K562 (cell line): ENCODE data around the gene KIN. TPM values are rescaled to one million over a fixed set of nuclear protein-coding genes. Genes with fewer than 3 reads are reported as not detected.

Experiments
- ATAC-seq: fragments of 200-7000 bp; cut with Tn5 transposase; 3 replicates; pipeline ENCODE4 v1.9.1; 2020; ENCODE audit warnings: moderate library complexity
- BruUV-seq: library from RNA; stranded (reverse); fragments of 400-500 nt; replicated peaks from 2 replicates; lab custom pipeline; 2021; lab: Mats Ljungman, UMichigan
- CTCF ChIA-PET: fragments of 300-600 bp; formaldehyde crosslinking; extraction: SDS; loops from one replicate; lab custom pipeline; 2021; ENCODE audit warnings: low intra/inter-chr PET ratio; lab: Yijun Ruan, JAX
- POLR2A ChIA-PET: fragments of 300-600, 350-650 bp; sonication (Branson Sonifier 250); formaldehyde crosslinking; extraction: SDS; loops from one replicate; lab custom pipeline; 2021; ENCODE audit warnings: antibody characterized with exemption, inconsistent platforms; lab: Yijun Ruan, JAX
- DNase-seq, 4 experiments: peaks; one replicate each; pipeline versions ENCODE4 v3.0.0 to v3.0.0-alpha.2; 2011 to 2018; ENCODE audit warnings: low spot score in 3 of 4, mixed read lengths in 3 of 4; ENCODE audit errors: extremely low read depth in 1 of 4
- FAIRE-seq: peaks from 2 replicates; lab custom pipeline; 2011; peaks lifted over from hg19 to GRCh38; lab: Jason Lieb, UNC
- H2AFZ ChIP-seq: 2 replicates; pipeline ENCODE4 v1.6.0; 2011; ENCODE audit warnings: low read depth, low read length, control low read depth, inconsistent platforms
- H3K27ac ChIP-seq: fragments of 200-600 bp; 3 replicates; pipeline ENCODE4 v1.8.0; 2011; ENCODE audit warnings: low read depth, mild to moderate bottlenecking, control low read depth, inconsistent platforms, low read length, moderate library complexity, mixed read lengths; ENCODE audit errors: extremely low read depth
- H3K27me3 ChIP-seq, 2 experiments: fragments of 300-600 bp in 1 of 2; 2 replicates in 1 of 2; 3 replicates in 1 of 2; pipeline versions ENCODE4 v1.6.0 to v1.8.0; 2011; ENCODE audit warnings: inconsistent platforms in 2 of 2, low read length in 2 of 2, mild to moderate bottlenecking in 1 of 2, mixed read lengths in 1 of 2, moderate library complexity in 1 of 2; ENCODE audit not compliant: control insufficient read depth in 2 of 2, insufficient read depth in 2 of 2
- H3K36me3 ChIP-seq: fragments of 300-600 bp; 3 replicates; pipeline ENCODE4 v1.8.0; 2011; ENCODE audit warnings: mild to moderate bottlenecking, low read length, inconsistent platforms; ENCODE audit not compliant: control insufficient read depth, insufficient read depth
- H3K4me1 ChIP-seq, 2 experiments: fragments of 200-600 bp in 1 of 2; replicated peaks in 1 of 2; 2 replicates in 1 of 2; 3 replicates in 1 of 2; pipeline versions ENCODE4 v1.5.1 to v1.8.0; 2011; ENCODE audit warnings: inconsistent platforms in 2 of 2, low read length in 2 of 2, mild to moderate bottlenecking in 1 of 2, mixed read lengths in 1 of 2, moderate library complexity in 1 of 2; ENCODE audit not compliant: control insufficient read depth in 2 of 2, insufficient read depth in 2 of 2
- H3K4me2 ChIP-seq: 2 replicates; pipeline ENCODE4 v1.6.1; 2011; ENCODE audit warnings: low read length, control low read depth, inconsistent platforms, mixed read lengths; ENCODE audit not compliant: insufficient read depth
- H3K4me3 ChIP-seq: fragments of 200-600 bp; sonication (generic), shearing (Covaris generic); 2 replicates; pipeline ENCODE4 v1.5.1; 2016; ENCODE audit warnings: control low read depth, inconsistent platforms
- H3K79me2 ChIP-seq: fragments of 200-600 bp; 3 replicates; pipeline ENCODE4 v1.8.0; 2011; ENCODE audit warnings: low read length, inconsistent platforms; ENCODE audit not compliant: control insufficient read depth, insufficient read depth
- H3K9ac ChIP-seq, 2 experiments: 2 replicates each; pipeline versions ENCODE4 v1.6.0 to v1.6.1; 2011; ENCODE audit warnings: low read depth in 2 of 2, low read length in 2 of 2, control low read depth in 1 of 2, inconsistent platforms in 1 of 2, mild to moderate bottlenecking in 1 of 2, mixed read lengths in 1 of 2; ENCODE audit not compliant: insufficient read depth in 1 of 2
- H3K9me1 ChIP-seq: one replicate; pipeline ENCODE4 v1.6.0; 2011; ENCODE audit warnings: inconsistent platforms, mild to moderate bottlenecking, low read length, moderate library complexity; ENCODE audit not compliant: control insufficient read depth, insufficient read depth
- H3K9me3 ChIP-seq: replicated peaks from 2 replicates; pipeline ENCODE4 v1.5.1; 2011; ENCODE audit warnings: low read depth, low read length, inconsistent platforms; ENCODE audit not compliant: control insufficient read depth, insufficient read depth
- H4K20me1 ChIP-seq: replicated peaks from 2 replicates; pipeline ENCODE4 v1.6.1; 2011; ENCODE audit warnings: low read length, inconsistent platforms, mixed read lengths; ENCODE audit not compliant: control insufficient read depth, insufficient read depth
- CSDE1 ChIP-seq, 2 experiments: fragments of 450-650 bp; IDR thresholded peaks; 2 replicates each; pipeline ENCODE4 v1.6.1; 2016; ENCODE audit warnings: mild to moderate bottlenecking in 1 of 2
- CTCF ChIP-seq, 3 experiments: IDR thresholded peaks in 2 of 3; conservative IDR thresholded peaks in 1 of 3; 2 replicates each; pipeline ENCODE4 v1.5.1; 2011 to 2012; ENCODE audit warnings: low read length in 3 of 3, mild to moderate bottlenecking in 3 of 3, control low read depth in 2 of 3, improper control_type of control experiment in 1 of 3, inconsistent platforms in 1 of 3, low read depth in 1 of 3, mixed read lengths in 1 of 3, moderate library complexity in 1 of 3; ENCODE audit not compliant: insufficient read depth in 2 of 3
- ILF3 ChIP-seq: fragments of 450-650 bp; IDR thresholded peaks from 2 replicates; pipeline ENCODE4 v1.6.1; 2018; ENCODE audit warnings: antibody characterized with exemption, mild to moderate bottlenecking, moderate library complexity, borderline replicate concordance
- MAX ChIP-seq: sonication (generic); formaldehyde crosslinking; IDR thresholded peaks from 2 replicates; pipeline ENCODE4 v1.9.0; 2022; ENCODE audit warnings: mild to moderate bottlenecking, missing genetic modification reagents
- RAD21 ChIP-seq, 2 experiments: fragments of 250-450 bp in 1 of 2; fragments of 450-650 bp in 1 of 2; sonication (Bioruptor Pico) in 1 of 2; formaldehyde crosslinking in 1 of 2; IDR thresholded peaks in 1 of 2; conservative IDR thresholded peaks in 1 of 2; 2 replicates each; pipeline versions ENCODE4 v1.4.0 to v1.8.0; 2020 to 2022; ENCODE audit warnings: mild to moderate bottlenecking in 2 of 2, moderate library complexity in 1 of 2
- SRF ChIP-seq, 2 experiments: fragments of 250-450, 450-650 bp in 1 of 2; sonication (Bioruptor Pico) in 1 of 2; sonication (generic) in 1 of 2; formaldehyde crosslinking; IDR thresholded peaks; 2 replicates each; pipeline versions ENCODE4 v1.5.0 to v1.5.1; 2020 to 2022; ENCODE audit warnings: mild to moderate bottlenecking in 1 of 2, missing genetic modification reagents in 1 of 2
- TAF1 ChIP-seq: IDR thresholded peaks from 2 replicates; pipeline ENCODE4 v1.6.1; 2011; ENCODE audit warnings: mild to moderate bottlenecking, low read length, moderate library complexity; ENCODE audit not compliant: insufficient read depth, control insufficient read depth, severe bottlenecking; ENCODE audit errors: extremely low read depth
- ZEB2 ChIP-seq: fragments of 450-650 bp; IDR thresholded peaks from 2 replicates; pipeline ENCODE4 v1.6.1; 2016
- ZFP91 ChIP-seq: sonication (generic); formaldehyde crosslinking; IDR thresholded peaks from 2 replicates; pipeline ENCODE4 v1.8.0; 2022; ENCODE audit warnings: mild to moderate bottlenecking, missing genetic modification reagents
- ZNF408 ChIP-seq: fragments of 250-450 bp; sonication (Bioruptor Pico); IDR thresholded peaks from 2 replicates; pipeline ENCODE4 v1.4.0; 2020; ENCODE audit warnings: low read depth, mild to moderate bottlenecking, moderate library complexity
- ZNF444 ChIP-seq: fragments of 250-450 bp; sonication (Bioruptor Pico); IDR thresholded peaks from 2 replicates; pipeline ENCODE4 v1.4.0; 2020; ENCODE audit warnings: mild to moderate bottlenecking, moderate library complexity
- ZNF584 ChIP-seq: fragments of 200-800 bp; sonication (Bioruptor generic); IDR thresholded peaks from 2 replicates; pipeline ENCODE4 v1.6.1; 2016; ENCODE audit warnings: low read depth, mild to moderate bottlenecking, missing genetic modification characterization, missing compliant biosample characterization
- WGBS: fragments of 100-300 bp; shearing (Covaris generic); methylation state at CpG from one replicate; pipeline ENCODE4 v1.1.6; 2016; ENCODE audit warnings: low coverage, mixed read lengths; ENCODE audit not compliant: insufficient coverage; ENCODE audit errors: missing lambda C conversion rate; 5-methylcytosine and 5-hydroxymethylcytosine counted together
- in situ Hi-C: fragments of 300-500 bp; cut with MboI; formaldehyde crosslinking; loops from 4 replicates; pipeline ENCODE4 v1.15.0; 2018; ENCODE audit warnings: inconsistent platforms, mixed read lengths
- intact Hi-C: fragments of 100-400 bp; cut with micrococcal nuclease; formaldehyde crosslinking; loops from 2 replicates; pipeline ENCODE4 v1.14.2; 2022
- polyA plus RNA-seq, 8 experiments: library from polyadenylated mRNA; depleted of rRNA in 4 of 8; stranded (reverse) in 5 of 8; unstranded in 3 of 8; fragments of >200 nt; fragmentation: Nextera tagmentation in 2 of 8; fragmentation: Illumina TruSeq in 1 of 8; extraction: Ambion mirVana in 2 of 8; extraction: Trizol in 1 of 8; gene quantifications; 2 replicates each; pipeline versions ENCODE4 v1.2.1 to v1.2.3, GENCODE V29; 2011 to 2014; ENCODE audit warnings: inconsistent platforms in 1 of 8, missing spikeins in 1 of 8
- total RNA-seq, 7 experiments: library from RNA; depleted of rRNA in 6 of 7; stranded (reverse); fragments of >200 nt in 6 of 7; fragmentation: Illumina TruSeq in 2 of 7; extraction: Trizol in 2 of 7; gene quantifications; 2 replicates each; pipeline versions ENCODE4 v1.2.1 to v1.2.3, GENCODE V29; 2011 to 2021; ENCODE audit warnings: low replicate concordance in 1 of 7

Gene KIN
- total and polyA plus RNA-seq, 9 of the 15 experiments (the other 6 are each of a cell fraction or from before 2014, with no cell fraction given), result 11.7 to 35.6 (median 16.0) TPM

GRCh38 chr10:7756360-7756992 is 31.3 kb downstream of the KIN start:
- intact Hi-C loops (no loop called here), in situ Hi-C loops (no loop called here)
- H3K9me1 ChIP-seq, result no peaks in the 10 kb centered on the region

More at GRCh38 chr10:7756360-7756992, 31.3 kb downstream of the KIN start:
- Histone ChIP-seq H3K79me2 (no peaks in the 10 kb centered on the region), H3K36me3 (peaks cover 53% of the 10 kb centered on the region), H3K9ac (no peak overlapping the region), H2AFZ (no peak overlapping the region), H3K4me3 (no peak overlapping the region), H4K20me1 (no peaks in the 10 kb centered on the region), H3K4me1 (no peaks in the 10 kb centered on the region), H3K27me3 (no peaks in the 10 kb centered on the region), H3K9me3 (no peaks in the 10 kb centered on the region), H3K27ac (no peak overlapping the region), H3K4me2 (no peak overlapping the region)
- ATAC-seq (peak; percentile 55), DNase-seq (peak in 1 of 4 experiments; percentile 16), FAIRE-seq (peak; percentile 15)
- BruUV-seq, result no TSS peak
- TF ChIP-seq ZNF584 (no peak), SRF (CRISPR knock-in tag; IDR thresholded peaks at IDR 0.05) (no peak), ZNF444 (CRISPR knock-in tag) (no peak), CTCF (IDR thresholded peaks at IDR 0.05 in 2 of 3, conservative IDR thresholded peaks at IDR 0.05 in 1 of 3; ENCODE audit: insufficient read depth in 2 of 3, low read depth in 1 of 3, low read length in 3 of 3) (peak in 2 of 3 experiments; percentile 48 to 50; a peak in 4 of 6 replicates), ZEB2 (no peak), ZNF408 (CRISPR knock-in tag) (no peak), MAX (no peak), TAF1 (no peak), ZFP91 (CRISPR knock-in tag) (no peak), ILF3 (no peak), CSDE1 (IDR thresholded peaks at IDR 0.05) (no peak), RAD21 (CRISPR knock-in tag; conservative IDR thresholded peaks at IDR 0.05 in 1 of 2, IDR thresholded peaks at IDR 0.05 in 1 of 2) (peak in 1 of 2 experiments; percentile 29; a peak in 2 of 4 replicates)
- POLR2A ChIA-PET, result interaction anchor here (1.1 kb wide), 1 partner anchor 8 kb away, joined by 4 read pairs; no protein-coding TSS in a partner anchor
- WGBS, result 71% methylated on average over 6 of the region's 7 CpGs
- CTCF ChIA-PET, result no interaction called here
